ENCODE data around the gene COL9A1. TPM values are rescaled to one million over a fixed set of nuclear protein-coding genes. Genes with fewer than 3 reads are reported as not detected.

COL9A1 gene
- polyA plus RNA-seq, 1 of the 3 experiments (the other 2 are of a cell fraction): 0.05 TPM

- H4K20me1 ChIP-seq (ENCODE audit: insufficient read depth): no peaks in the 10 kb centered on the region
- no peaks in the 10 kb centered on the region for H3F3A ChIP-seq (replicated peaks; ENCODE audit: insufficient read depth)
- CTCF ChIA-PET: interaction anchor here (0.6 to 9.4 kb wide), 70 partner anchors 8 to 881 kb away, joined by 3 to 321 read pairs (median 4); partner anchors contain the start of gene SMAP1
- H3K79me2 ChIP-seq (ENCODE audit: insufficient read depth): no peaks in the 10 kb centered on the region
- H3K27me3 ChIP-seq (ENCODE audit: insufficient read depth): peaks cover under 1% of the 10 kb centered on the region; the same call in 1 of the 2 replicates
- no peaks in the 10 kb centered on the region for H3K9me2 ChIP-seq
- no peak overlapping the region for H3K9ac ChIP-seq
- peak; percentile 82 for TF ChIP-seq RAD21 (IDR thresholded peaks at IDR 0.05; ENCODE audit: low read length)
- no peak for TF ChIP-seq RXRA (IDR thresholded peaks at IDR 0.05; ENCODE audit: borderline replicate concordance, low read depth)
- no peak for TF ChIP-seq GABPA (IDR thresholded peaks at IDR 0.05; ENCODE audit: low read depth)
- TF ChIP-seq CTCF (IDR thresholded peaks at IDR 0.05): peak; percentile 83
- peak; percentile 47 for TF ChIP-seq SMC3 (IDR thresholded peaks at IDR 0.05; ENCODE audit: low read depth, low read length)
- H3K4me1 ChIP-seq (ENCODE audit: control insufficient read depth in 1 of 2, insufficient read depth in 2 of 2, low read depth in 1 of 2, low read length in 1 of 2): no peaks in the 10 kb centered on the region
- H2AFZ ChIP-seq (ENCODE audit: low read depth): no peak overlapping the region
- no peaks in the 10 kb centered on the region for H3K36me3 ChIP-seq (replicated peaks in 1 of 2; ENCODE audit: control insufficient read depth in 1 of 2, insufficient read depth in 2 of 2, low read length in 1 of 2)
- peak overlapping the region in 1 of 2 experiments; percentile 11; a peak in 1 of 4 replicates for H3K4me3 ChIP-seq (ENCODE audit: low read depth in 2 of 2, low read length in 1 of 2)
- H3K9me3 ChIP-seq: no peaks in the 10 kb centered on the region
- peak; percentile 8 for DNase-seq
- POLR2A ChIA-PET: interaction anchor here (0.6 kb wide), 1 partner anchor 207 kb away, joined by 4 read pairs; no protein-coding TSS in a partner anchor
- WGBS (ENCODE audit: low lambda C conversion rate): 15% methylated on average over 4 of the region's 4 CpGs
- H3K27ac ChIP-seq (ENCODE audit: low read depth in 2 of 2, low read length in 1 of 2): no peak overlapping the region
- H3K4me2 ChIP-seq: no peak overlapping the region
These were observed 7.3 kb upstream of the COL9A1 start for GRCh38 chr6:70310063-70310694.

GRCh38 chr6:70309243-70309642, 6.4 kb upstream of the COL9A1 start:
- Histone ChIP-seq H3K9me2 (no peaks in the 10 kb centered on the region), H3K27me3 (ENCODE audit: insufficient read depth) (no peaks in the 10 kb centered on the region; the same call in 1 of the 2 replicates), H3K4me3 (ENCODE audit: low read depth in 2 of 2, low read length in 1 of 2) (no peak overlapping the region), H3K4me1 (ENCODE audit: control insufficient read depth in 1 of 2, insufficient read depth in 2 of 2, low read depth in 1 of 2, low read length in 1 of 2) (no peaks in the 10 kb centered on the region), H3K9ac (no peak overlapping the region), H3K79me2 (ENCODE audit: insufficient read depth) (no peaks in the 10 kb centered on the region), H4K20me1 (ENCODE audit: insufficient read depth) (no peaks in the 10 kb centered on the region), H2AFZ (ENCODE audit: low read depth) (no peak overlapping the region), H3K9me3 (no peaks in the 10 kb centered on the region), H3F3A (replicated peaks; ENCODE audit: insufficient read depth) (no peaks in the 10 kb centered on the region), H3K4me2 (no peak overlapping the region), H3K36me3 (replicated peaks in 1 of 2; ENCODE audit: control insufficient read depth in 1 of 2, insufficient read depth in 2 of 2, low read length in 1 of 2) (no peaks in the 10 kb centered on the region), H3K27ac (ENCODE audit: low read depth in 2 of 2, low read length in 1 of 2) (no peak overlapping the region)
- ChIA-PET CTCF (interaction anchor here (0.5 to 9.4 kb wide), 39 partner anchors 9 to 733 kb away, joined by 3 to 321 read pairs (median 5); partner anchors contain the start of gene SMAP1), POLR2A (no interaction called here)
- WGBS (ENCODE audit: low lambda C conversion rate): 0% methylated on average over 2 of the region's 2 CpGs
- TF ChIP-seq CTCF (IDR thresholded peaks at IDR 0.05) (no peak), RFX5 (IDR thresholded peaks at IDR 0.05; ENCODE audit: low read length) (no peak)
- TF ChIP-seq, protein P1, sequence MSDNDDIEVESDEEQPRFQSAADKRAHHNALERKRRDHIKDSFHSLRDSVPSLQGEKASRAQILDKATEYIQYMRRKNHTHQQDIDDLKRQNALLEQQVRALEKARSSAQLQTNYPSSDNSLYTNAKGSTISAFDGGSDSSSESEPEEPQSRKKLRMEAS (IDR thresholded peaks at IDR 0.05; ENCODE audit: low read depth): no peak
- TF ChIP-seq, protein P2, sequence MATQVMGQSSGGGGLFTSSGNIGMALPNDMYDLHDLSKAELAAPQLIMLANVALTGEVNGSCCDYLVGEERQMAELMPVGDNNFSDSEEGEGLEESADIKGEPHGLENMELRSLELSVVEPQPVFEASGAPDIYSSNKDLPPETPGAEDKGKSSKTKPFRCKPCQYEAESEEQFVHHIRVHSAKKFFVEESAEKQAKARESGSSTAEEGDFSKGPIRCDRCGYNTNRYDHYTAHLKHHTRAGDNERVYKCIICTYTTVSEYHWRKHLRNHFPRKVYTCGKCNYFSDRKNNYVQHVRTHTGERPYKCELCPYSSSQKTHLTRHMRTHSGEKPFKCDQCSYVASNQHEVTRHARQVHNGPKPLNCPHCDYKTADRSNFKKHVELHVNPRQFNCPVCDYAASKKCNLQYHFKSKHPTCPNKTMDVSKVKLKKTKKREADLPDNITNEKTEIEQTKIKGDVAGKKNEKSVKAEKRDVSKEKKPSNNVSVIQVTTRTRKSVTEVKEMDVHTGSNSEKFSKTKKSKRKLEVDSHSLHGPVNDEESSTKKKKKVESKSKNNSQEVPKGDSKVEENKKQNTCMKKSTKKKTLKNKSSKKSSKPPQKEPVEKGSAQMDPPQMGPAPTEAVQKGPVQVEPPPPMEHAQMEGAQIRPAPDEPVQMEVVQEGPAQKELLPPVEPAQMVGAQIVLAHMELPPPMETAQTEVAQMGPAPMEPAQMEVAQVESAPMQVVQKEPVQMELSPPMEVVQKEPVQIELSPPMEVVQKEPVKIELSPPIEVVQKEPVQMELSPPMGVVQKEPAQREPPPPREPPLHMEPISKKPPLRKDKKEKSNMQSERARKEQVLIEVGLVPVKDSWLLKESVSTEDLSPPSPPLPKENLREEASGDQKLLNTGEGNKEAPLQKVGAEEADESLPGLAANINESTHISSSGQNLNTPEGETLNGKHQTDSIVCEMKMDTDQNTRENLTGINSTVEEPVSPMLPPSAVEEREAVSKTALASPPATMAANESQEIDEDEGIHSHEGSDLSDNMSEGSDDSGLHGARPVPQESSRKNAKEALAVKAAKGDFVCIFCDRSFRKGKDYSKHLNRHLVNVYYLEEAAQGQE (IDR thresholded peaks at IDR 0.05; ENCODE audit: low read depth, low read length): no peak
- no peak for DNase-seq
